ENCODE data around the gene TRMT2A.

The TRMT2A gene

DNA sequence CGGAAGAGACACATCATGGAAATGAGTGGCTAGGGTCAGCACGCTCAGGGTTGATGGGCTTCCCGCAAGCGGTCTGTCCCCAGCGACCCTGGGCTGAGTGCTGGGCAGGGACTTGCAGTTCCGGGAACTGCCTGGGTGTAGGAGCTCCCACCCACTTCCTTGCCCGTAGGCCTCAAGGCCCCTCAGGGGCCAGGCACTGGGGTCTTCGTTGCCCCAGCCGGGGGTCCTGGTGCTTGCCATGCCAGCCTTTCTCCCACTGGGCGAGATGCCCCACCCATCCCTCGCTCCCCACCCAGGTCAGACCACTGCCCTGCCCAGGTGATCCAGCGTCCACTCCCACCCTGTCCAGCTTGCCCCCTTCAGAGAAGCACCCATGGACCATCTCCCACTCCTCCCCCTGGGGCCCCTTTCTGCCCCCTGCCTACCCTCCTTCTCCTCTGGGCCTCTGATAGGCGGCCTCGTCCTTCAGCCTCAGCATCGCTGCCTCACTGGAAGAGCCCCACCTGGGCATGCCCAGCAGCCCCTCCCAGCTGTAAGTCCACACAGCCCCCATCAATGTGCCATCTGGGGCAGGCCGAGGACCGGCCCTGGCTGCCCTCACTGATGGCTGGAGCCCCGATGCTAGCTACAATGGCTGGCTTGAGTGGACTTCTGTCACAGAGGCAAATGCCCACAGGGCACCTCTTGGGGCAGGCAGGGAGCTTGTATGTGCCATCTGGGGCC is 54.8 kb downstream of the TRMT2A start:
- DNase-seq (ENCODE audit: low spot score), result no peak

Measured in CD4-positive, alpha-beta T cell treated with Interleukin-2 at 100 ng/mL for 4 hours (primary cell).